RWPE1 (cell line): ENCODE data around the gene ZNF408.

ENCODE experiments used
- CTCF ChIA-PET: fragments of 350-600 bp; sonication (Branson Sonifier 250); formaldehyde crosslinking; extraction: SDS; loops from one replicate; lab custom pipeline; 2021; lab: Yijun Ruan, JAX
- POLR2A ChIA-PET: fragments of 400-600 bp; formaldehyde crosslinking; extraction: SDS; loops from one replicate; lab custom pipeline; 2020; ENCODE audit warnings: antibody characterized with exemption; ENCODE audit not compliant: low non-redundant PET; lab: Yijun Ruan, JAX
- DNase-seq: peaks from one replicate; pipeline ENCODE4 v3.0.0; 2012; ENCODE audit warnings: low spot score
- H3K27ac ChIP-seq: fragments of 450-650 bp; 2 replicates; pipeline ENCODE4 v1.5.1; 2017
- CTCF ChIP-seq: fragments of 450-650 bp; conservative IDR thresholded peaks from 2 replicates; pipeline ENCODE4 v1.5.1; 2017; ENCODE audit warnings: low read depth, mild to moderate bottlenecking

ZNF408 gene

GRCh38 chr11:46677991-46678740, 22.7 kb upstream of the ZNF408 start:
- CTCF ChIA-PET = interaction anchor here (0.7 kb wide), 2 partner anchors 34 to 972 kb away, joined by 3 read pairs; no protein-coding TSS in a partner anchor
- no peak for DNase-seq
- TF ChIP-seq CTCF = no peak
- POLR2A ChIA-PET = interaction anchor here (0.5 kb wide), 1 partner anchor 69 kb away, joined by 3 read pairs; no protein-coding TSS in a partner anchor
- peak overlapping the region; percentile 85 for H3K27ac ChIP-seq

- no peak for TF ChIP-seq CTCF
- peak overlapping the region; percentile 85 for H3K27ac ChIP-seq
- ChIA-PET POLR2A (interaction anchor here (0.5 kb wide), 1 partner anchor 68 kb away, joined by 3 read pairs; no protein-coding TSS in a partner anchor), CTCF (interaction anchor here (0.7 kb wide), 1 partner anchor 971 kb away, joined by 3 read pairs; no protein-coding TSS in a partner anchor)
- DNase-seq = no peak
Measured at GRCh38 chr11:46678741-46679130, 22.1 kb upstream of the ZNF408 start.

GRCh38 chr11:46679241-46680163, 21.3 kb upstream of the ZNF408 start:
- ChIA-PET POLR2A (no interaction called here), CTCF (no interaction called here)
- peak overlapping the region; percentile 85 for H3K27ac ChIP-seq
- TF ChIP-seq CTCF = no peak
- DNase-seq = no peak

GRCh38 chr11:46680164-46680760, 20.6 kb upstream of the ZNF408 start:
- POLR2A ChIA-PET = no interaction called here
- TF ChIP-seq CTCF = no peak
- H3K27ac ChIP-seq = peak overlapping the region; percentile 15; the same call in 1 of the 2 replicates
- CTCF ChIA-PET = no interaction called here
- DNase-seq = no peak

GRCh38 chr11:46680815-46681214, 20.0 kb upstream of the ZNF408 start:
- H3K27ac ChIP-seq = 0 out of 2 replicates have a peak overlapping the region, but pooled peaks have one; percentile 15
- no peak for TF ChIP-seq CTCF
- DNase-seq = no peak
- POLR2A ChIA-PET = no interaction called here
- CTCF ChIA-PET = no interaction called here

GRCh38 chr11:46681814-46682213, 19.0 kb upstream of the ZNF408 start:
- DNase-seq = no peak
- ChIA-PET CTCF (no interaction called here), POLR2A (no interaction called here)
- TF ChIP-seq CTCF = no peak
- peak overlapping the region; percentile 20 for H3K27ac ChIP-seq
